WI38 (cell line): ENCODE measurements around the gene HSPB7.
"Not testable (repeated sequence)": the region's sequence is repeated elsewhere in the genome, so short reads cannot be mapped to it uniquely, and the experiment has no call there.

Experiments
- H3K4me3 ChIP-seq: 2 replicates; pipeline ENCODE4 v1.5.1; 2011; ENCODE audit warnings: low read depth, mild to moderate bottlenecking, control low read depth, low read length
- TF ChIP-seq, protein P1 (sequence below): IDR thresholded peaks from 2 replicates; pipeline ENCODE4 v1.5.1; 2012; ENCODE audit warnings: low read depth, mild to moderate bottlenecking, control low read depth, low read length

Gene HSPB7

GRCh38 chr1:16022393-16022792, 4.5 kb upstream of the HSPB7 start:
- TF ChIP-seq, protein P1, sequence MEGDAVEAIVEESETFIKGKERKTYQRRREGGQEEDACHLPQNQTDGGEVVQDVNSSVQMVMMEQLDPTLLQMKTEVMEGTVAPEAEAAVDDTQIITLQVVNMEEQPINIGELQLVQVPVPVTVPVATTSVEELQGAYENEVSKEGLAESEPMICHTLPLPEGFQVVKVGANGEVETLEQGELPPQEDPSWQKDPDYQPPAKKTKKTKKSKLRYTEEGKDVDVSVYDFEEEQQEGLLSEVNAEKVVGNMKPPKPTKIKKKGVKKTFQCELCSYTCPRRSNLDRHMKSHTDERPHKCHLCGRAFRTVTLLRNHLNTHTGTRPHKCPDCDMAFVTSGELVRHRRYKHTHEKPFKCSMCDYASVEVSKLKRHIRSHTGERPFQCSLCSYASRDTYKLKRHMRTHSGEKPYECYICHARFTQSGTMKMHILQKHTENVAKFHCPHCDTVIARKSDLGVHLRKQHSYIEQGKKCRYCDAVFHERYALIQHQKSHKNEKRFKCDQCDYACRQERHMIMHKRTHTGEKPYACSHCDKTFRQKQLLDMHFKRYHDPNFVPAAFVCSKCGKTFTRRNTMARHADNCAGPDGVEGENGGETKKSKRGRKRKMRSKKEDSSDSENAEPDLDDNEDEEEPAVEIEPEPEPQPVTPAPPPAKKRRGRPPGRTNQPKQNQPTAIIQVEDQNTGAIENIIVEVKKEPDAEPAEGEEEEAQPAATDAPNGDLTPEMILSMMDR, result no peak
- no peak overlapping the region for H3K4me3 ChIP-seq

DNA sequence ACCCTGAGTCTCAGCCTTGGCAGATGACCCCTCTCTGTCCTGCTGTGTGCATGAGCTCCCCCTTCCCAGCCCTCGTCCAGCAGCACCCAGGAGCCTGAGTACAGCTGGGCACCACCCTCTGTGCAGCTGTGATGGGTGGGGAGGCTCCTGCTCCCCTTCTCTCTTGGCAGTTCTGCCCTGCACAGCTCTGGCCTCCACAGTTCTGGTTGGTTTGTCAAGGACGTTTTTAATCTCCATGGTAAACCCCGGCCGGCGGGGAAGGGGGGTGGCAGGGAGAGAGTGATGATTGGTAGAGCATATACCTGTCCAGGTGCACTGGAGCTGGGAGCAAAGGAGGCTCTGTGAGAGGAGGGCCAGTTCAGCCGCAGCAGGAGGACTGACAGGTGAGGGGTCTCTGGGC, 3.8 kb upstream of the HSPB7 start, which contains the start of gene CLCNKA:
Gene CLCNKA, plus strand, starts transcription at position 356 of the 400 bp plus-strand sequence. CDS start 584 bp downstream, outside the sequence.
- no peak within 1 kb of the TSS for H3K4me3 ChIP-seq
- TF ChIP-seq, protein P1, result no peak

- H3K4me3 ChIP-seq, result not testable (repeated sequence)
Measured at GRCh38 chr1:16020878-16021277, 3.0 kb upstream of the HSPB7 start.

DNA sequence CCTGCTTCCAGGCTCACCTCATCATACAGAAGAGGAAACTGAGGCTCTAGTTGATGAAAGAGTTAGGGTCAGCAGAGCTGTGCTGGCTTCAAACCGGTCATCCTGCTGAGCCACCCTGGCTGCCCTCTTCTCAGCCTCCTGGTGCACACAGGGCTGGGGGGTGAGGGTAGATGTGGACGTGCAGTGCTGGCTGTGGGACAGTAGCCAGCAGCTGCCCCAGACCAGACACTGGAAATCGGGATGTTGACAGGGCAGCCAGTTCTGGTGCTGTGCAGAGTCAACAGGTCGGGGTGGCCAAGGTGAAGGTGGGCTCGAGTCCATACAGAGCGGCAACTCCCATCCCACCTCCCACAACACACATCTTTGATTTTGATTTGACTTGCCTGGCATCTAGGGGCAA, 2.5 kb upstream of the HSPB7 start:
- TF ChIP-seq, protein P1, result no peak
- H3K4me3 ChIP-seq, result no peak overlapping the region

- TF ChIP-seq, protein P1, result no peak
- H3K4me3 ChIP-seq, result no peak overlapping the region
Measured at GRCh38 chr1:16019644-16020277, 1.9 kb upstream of the HSPB7 start.

- TF ChIP-seq, protein P1, result no peak
- H3K4me3 ChIP-seq, result no peak overlapping the region
Measured at GRCh38 chr1:16018749-16019643, 1.2 kb upstream of the HSPB7 start.

DNA sequence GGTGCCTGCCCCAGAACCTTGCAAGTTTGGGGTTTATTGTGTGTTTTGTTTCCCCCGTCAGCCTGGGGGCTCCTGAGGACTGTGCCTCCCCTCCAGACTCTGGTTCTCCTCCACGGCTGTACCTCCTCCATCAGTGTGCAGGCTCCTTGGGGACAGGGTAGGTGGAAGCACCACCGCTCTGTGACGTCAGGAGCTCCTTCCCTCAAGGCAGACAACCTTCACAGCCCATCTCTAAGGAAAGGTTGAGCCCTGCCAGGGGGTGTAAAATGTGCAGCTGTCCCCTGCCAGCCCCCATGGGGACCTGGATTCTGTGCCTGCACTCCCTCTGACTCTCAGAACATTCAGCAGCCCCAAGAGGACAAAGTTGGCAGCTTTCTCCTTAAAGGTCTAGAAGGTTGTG, 465 bp upstream of the HSPB7 start:
- TF ChIP-seq, protein P1, result no peak
- no peak overlapping the region for H3K4me3 ChIP-seq
